Left lung (tissue), 10 donors: ENCODE results near the gene PRRC2C. TPM values are rescaled to one million over a fixed set of nuclear protein-coding genes. Genes with fewer than 3 reads are reported as not detected.
"Not testable (repeated sequence)": the region's sequence is repeated elsewhere in the genome, so short reads cannot be mapped to it uniquely, and the experiment has no call there.

ENCODE experiments used
- ATAC-seq: fragments of 200-7000 bp; cut with Tn5 transposase; one replicate; pipeline ENCODE4 v1.9.1; 2020; ENCODE audit warnings: moderate library complexity
- DNase-seq, 4 donors: peaks; one replicate each; pipeline ENCODE4 v3.0.0-alpha.2; 2013 to 2020
- H3K27ac ChIP-seq, 2 donors: fragments of 200-600 bp; sonication (generic) in 1 of 2; one replicate each; pipeline versions ENCODE4 v1.5.0 to v1.8.0; 2020 to 2021
- H3K27me3 ChIP-seq, 2 donors: fragments of 200-600 bp; sonication (generic) in 1 of 2; one replicate each; pipeline versions ENCODE4 v1.5.0 to v1.8.0; 2020 to 2021
- H3K36me3 ChIP-seq, 2 donors: fragments of 200-600 bp; sonication (generic) in 1 of 2; one replicate each; pipeline versions ENCODE4 v1.5.0 to v1.8.0; 2020 to 2021
- H3K4me1 ChIP-seq, 2 donors: fragments of 200-600 bp; one replicate each; pipeline ENCODE4 v1.8.0; 2021
- H3K4me3 ChIP-seq, 2 donors: fragments of 200-600 bp; sonication (generic) in 1 of 2; one replicate each; pipeline versions ENCODE4 v1.5.0 to v1.8.0; 2020 to 2021; ENCODE audit warnings: mild to moderate bottlenecking in 1 of 2
- H3K9me3 ChIP-seq, 2 donors: fragments of 200-600 bp; sonication (generic) in 1 of 2; one replicate each; pipeline versions ENCODE4 v1.5.0 to v1.8.0; 2020 to 2021
- CTCF ChIP-seq, 2 donors: fragments of 200-600 bp; sonication (generic) in 1 of 2; IDR thresholded peaks; one replicate each; pipeline versions ENCODE4 v1.5.0 to v1.8.0; 2021; ENCODE audit warnings: antibody characterized with exemption in 2 of 2
- intact Hi-C, 2 donors: fragments of 100-400 bp; cut with DNase I; formaldehyde crosslinking; loops; one replicate each; pipeline versions ENCODE4 v1.11.2 to v1.14.2; 2022
- polyA plus RNA-seq, 6 donors: library from polyadenylated mRNA; unstranded; fragments of 120-200 nt; gene quantifications; one replicate each; pipeline ENCODE4 v1.2.1, GENCODE V29; 2013; ENCODE audit not compliant: insufficient read length in 6 of 6
- total RNA-seq, 2 donors: library from RNA; stranded (reverse); fragmentation: NEBNext Ultra II Directional; extraction: Animal tissue kit (Norgen Biotek cat#: 25700); gene quantifications; one replicate each; pipeline ENCODE4 v1.2.1, GENCODE V29; 2021
- donor health status: DM: no; HTN: yes; CAD: no.
- donor health status: DM: no; HTN: no; CAD: no.

The PRRC2C gene
- total and polyA plus RNA-seq, 8 donors: 116 to 155 (median 123) TPM

GRCh38 chr1:171600862-171601261 lies 115.5 kb downstream of the PRRC2C start:
- Histone ChIP-seq H3K27ac (no peak overlapping the region), H3K36me3 (no peaks in the 10 kb centered on the region), H3K4me3 (no peak overlapping the region), H3K27me3 (no peaks in the 10 kb centered on the region), H3K4me1 (peaks cover 0 to 17% of the 10 kb centered on the region in 2 donors), H3K9me3 (no peaks in the 10 kb centered on the region)
- intact Hi-C loops: no loop called here
- TF ChIP-seq CTCF (IDR thresholded peaks at IDR 0.05): no peak
- no peak for DNase-seq
- ATAC-seq: no peak

- H3K9me3 ChIP-seq, H3K27ac ChIP-seq, ATAC-seq, H3K36me3 ChIP-seq, intact Hi-C loops, H3K4me3 ChIP-seq, H3K27me3 ChIP-seq, H3K4me1 ChIP-seq, DNase-seq: not testable (repeated sequence)
Observed at GRCh38 chr1:171603042-171603441, 117.7 kb downstream of the PRRC2C start.

- Histone ChIP-seq H3K4me1 (peaks cover 0 to 10% of the 10 kb centered on the region in 2 donors), H3K27me3 (no peaks in the 10 kb centered on the region), H3K27ac (no peak overlapping the region), H3K9me3 (no peaks in the 10 kb centered on the region), H3K4me3 (no peak overlapping the region), H3K36me3 (no peaks in the 10 kb centered on the region)
- no peak for TF ChIP-seq CTCF (IDR thresholded peaks at IDR 0.05)
- intact Hi-C loops: no loop called here
- ATAC-seq (no peak), DNase-seq (no peak)
Observed at GRCh38 chr1:171606402-171606941, 121.1 kb downstream of the PRRC2C start.

- no peak overlapping the region for H3K4me3 ChIP-seq
- no peaks in the 10 kb centered on the region for H3K9me3 ChIP-seq
- ATAC-seq (peak; percentile 17), DNase-seq (no peak)
- intact Hi-C loops: no loop called here
- H3K36me3 ChIP-seq: no peaks in the 10 kb centered on the region
- peaks cover 0 to 10% of the 10 kb centered on the region in 2 donors for H3K4me1 ChIP-seq
- no peaks in the 10 kb centered on the region for H3K27me3 ChIP-seq
- no peak for TF ChIP-seq CTCF (IDR thresholded peaks at IDR 0.05)
- H3K27ac ChIP-seq: no peak overlapping the region
Observed at GRCh38 chr1:171610385-171610784, 125.1 kb downstream of the PRRC2C start.

- H3K4me1 ChIP-seq: peaks cover 0 to 10% of the 10 kb centered on the region in 2 donors
- no peak overlapping the region for H3K27ac ChIP-seq
- DNase-seq (no peak), ATAC-seq (no peak)
- no peak for TF ChIP-seq CTCF (IDR thresholded peaks at IDR 0.05)
- H3K27me3 ChIP-seq: no peaks in the 10 kb centered on the region
- intact Hi-C loops: no loop called here
- no peaks in the 10 kb centered on the region for H3K36me3 ChIP-seq
- no peaks in the 10 kb centered on the region for H3K9me3 ChIP-seq
- H3K4me3 ChIP-seq: no peak overlapping the region
Observed at GRCh38 chr1:171611306-171611705, 126.0 kb downstream of the PRRC2C start.

DNA sequence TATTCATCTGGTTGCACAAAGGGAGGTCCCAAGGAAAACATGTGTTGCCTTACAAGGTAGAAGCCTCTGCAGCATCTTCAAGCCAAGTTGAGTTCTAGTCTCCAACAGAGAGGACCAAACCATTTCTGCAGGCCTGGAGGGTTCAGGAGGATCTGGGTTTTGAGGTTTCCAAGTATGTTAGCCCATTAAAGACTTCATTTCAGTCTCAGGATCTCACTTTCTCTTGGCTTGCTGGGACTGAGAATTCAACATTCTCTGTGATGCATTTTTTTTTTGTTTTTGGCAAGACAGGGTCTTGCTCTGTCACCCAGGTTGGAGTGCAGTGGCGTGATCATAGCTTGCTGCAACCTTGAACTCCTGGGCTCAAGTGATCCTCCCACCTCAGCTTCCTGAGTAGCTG lies 128.0 kb downstream of the PRRC2C start:
- intact Hi-C loops: no loop called here
- Histone ChIP-seq H3K27me3 (no peaks in the 10 kb centered on the region), H3K9me3 (no peaks in the 10 kb centered on the region), H3K4me1 (peaks cover 0 to 10% of the 10 kb centered on the region in 2 donors), H3K27ac (no peak overlapping the region), H3K4me3 (no peak overlapping the region), H3K36me3 (no peaks in the 10 kb centered on the region)
- ATAC-seq: no peak
- DNase-seq: no peak
- no peak for TF ChIP-seq CTCF (IDR thresholded peaks at IDR 0.05)

DNA sequence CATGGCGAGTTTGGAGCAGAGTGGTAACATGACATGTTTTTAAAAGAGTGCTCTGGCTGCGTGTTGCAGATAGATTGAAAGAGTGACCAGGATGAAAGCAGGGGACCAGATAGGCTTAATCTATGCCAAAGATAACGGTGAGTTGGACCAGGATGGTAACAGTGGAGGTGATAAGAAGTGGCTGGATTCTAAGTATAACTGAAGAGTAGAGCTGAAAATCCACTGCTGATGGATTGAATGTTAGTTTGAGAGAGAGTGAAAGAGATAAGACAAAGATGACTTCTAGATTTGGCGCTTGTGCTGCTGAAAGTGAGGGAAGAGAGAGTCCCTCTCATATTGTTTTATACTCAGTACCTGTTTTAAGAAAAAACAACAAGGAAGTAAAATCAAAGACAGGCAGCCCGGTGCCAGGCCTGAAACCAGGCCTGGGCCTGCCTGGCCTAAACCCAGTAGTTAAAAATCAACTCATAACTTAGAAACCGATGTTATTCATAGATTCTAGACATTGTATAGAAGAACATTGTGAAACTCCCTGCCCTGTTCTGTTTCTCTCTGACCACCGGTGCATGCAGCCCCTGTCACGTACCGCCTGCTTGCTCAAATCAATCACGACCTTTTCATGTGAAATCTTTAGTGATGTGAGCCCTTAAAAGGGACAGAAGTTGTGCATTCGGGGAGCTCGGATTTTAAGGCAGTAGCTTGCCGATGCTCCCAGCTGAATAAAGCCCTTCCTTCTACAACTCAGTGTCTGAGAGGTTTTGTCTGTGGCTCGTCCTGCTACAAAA lies 130.0 kb downstream of the PRRC2C start:
- H3K36me3 ChIP-seq, ATAC-seq, H3K4me1 ChIP-seq, H3K4me3 ChIP-seq, intact Hi-C loops, DNase-seq, H3K9me3 ChIP-seq, H3K27me3 ChIP-seq, H3K27ac ChIP-seq: not testable (repeated sequence)
